Right hindlimb (tissue), 1 donor: ENCODE measurements around the gene TBC1D5.

ENCODE experiments used
- DNase-seq: peaks from one replicate; pipeline ENCODE4 v3.0.0-alpha.2; 2018

Gene TBC1D5

DNA sequence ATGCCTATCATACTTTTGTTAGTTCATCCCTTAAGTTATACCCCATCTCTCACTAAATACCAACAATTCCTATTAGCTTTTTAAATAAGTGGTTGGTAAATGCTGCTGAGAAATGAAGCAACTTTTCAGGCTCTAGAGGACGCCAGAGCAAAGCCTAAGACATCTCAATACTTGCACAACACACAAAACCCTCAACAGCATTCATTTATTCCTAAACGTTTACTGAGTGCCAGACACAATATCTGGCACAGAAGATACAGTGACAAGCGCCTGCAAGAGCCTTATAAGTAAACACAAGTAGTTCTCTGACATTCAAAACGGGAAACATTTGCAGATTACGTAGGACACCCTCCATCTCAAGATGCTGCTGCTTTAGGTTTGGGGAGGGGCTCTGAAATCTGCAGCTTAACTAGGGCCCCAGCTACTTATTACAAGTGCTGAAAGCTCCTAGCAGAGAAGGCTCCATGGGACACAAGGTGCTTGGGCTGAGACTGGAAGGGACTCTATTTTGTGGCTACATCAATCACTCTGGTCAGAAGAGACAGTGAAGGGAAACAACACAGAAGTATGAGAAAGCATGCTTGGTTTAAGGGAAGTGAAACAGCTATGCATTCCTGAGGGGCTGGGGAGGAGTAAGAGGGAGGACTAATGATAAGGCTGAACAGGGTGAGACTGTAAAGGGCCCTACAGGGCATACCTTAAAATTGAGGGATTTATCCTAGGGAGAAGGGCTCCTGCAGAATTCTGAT, 546.4 kb downstream of the TBC1D5 start:
- no peak for DNase-seq

GRCh38 chr3:17195192-17195611, 547.2 kb downstream of the TBC1D5 start:
- peak; percentile 47 for DNase-seq

GRCh38 chr3:17194116-17194515, 548.3 kb downstream of the TBC1D5 start:
- no peak for DNase-seq

GRCh38 chr3:17192995-17193394, 549.4 kb downstream of the TBC1D5 start:
- no peak for DNase-seq

GRCh38 chr3:17190353-17191078, 551.9 kb downstream of the TBC1D5 start:
- no peak for DNase-seq

GRCh38 chr3:17188378-17188777, 554.1 kb downstream of the TBC1D5 start:
- DNase-seq: no peak

DNA sequence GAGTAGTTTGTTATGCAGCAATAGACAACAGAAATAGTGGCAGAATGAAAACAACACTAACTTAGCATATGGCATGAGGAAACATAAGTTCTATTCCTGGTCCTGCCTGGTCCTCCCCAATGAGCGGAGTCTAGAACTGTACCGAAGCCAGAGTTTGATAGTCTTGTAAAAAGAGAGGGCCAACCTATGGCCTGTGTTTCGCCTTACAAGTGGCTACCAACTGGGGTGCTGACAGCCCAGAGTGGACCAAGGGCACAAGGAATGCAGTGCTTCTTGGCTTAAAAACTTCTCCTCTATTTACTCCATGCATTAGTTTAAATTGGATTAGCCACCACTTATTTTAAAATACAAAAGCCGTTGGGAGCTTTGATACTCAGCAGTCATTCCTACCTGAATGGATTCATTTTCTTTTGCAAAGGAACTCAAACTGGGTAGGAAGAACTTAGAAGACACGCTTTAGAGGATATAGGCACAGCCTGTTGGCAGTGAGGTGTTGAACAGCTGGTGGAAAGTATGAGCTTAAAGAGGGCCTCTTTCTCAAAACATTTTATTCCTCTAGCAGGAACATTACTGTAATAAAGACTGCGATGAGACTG, 554.7 kb downstream of the TBC1D5 start:
- DNase-seq: no peak

- DNase-seq: no peak
Observed at GRCh38 chr3:17183951-17184550, 558.4 kb downstream of the TBC1D5 start.

GRCh38 chr3:17182166-17182565, 560.3 kb downstream of the TBC1D5 start:
- no peak for DNase-seq

- no peak for DNase-seq
Observed at GRCh38 chr3:17181413-17181907, 561.0 kb downstream of the TBC1D5 start.

DNA sequence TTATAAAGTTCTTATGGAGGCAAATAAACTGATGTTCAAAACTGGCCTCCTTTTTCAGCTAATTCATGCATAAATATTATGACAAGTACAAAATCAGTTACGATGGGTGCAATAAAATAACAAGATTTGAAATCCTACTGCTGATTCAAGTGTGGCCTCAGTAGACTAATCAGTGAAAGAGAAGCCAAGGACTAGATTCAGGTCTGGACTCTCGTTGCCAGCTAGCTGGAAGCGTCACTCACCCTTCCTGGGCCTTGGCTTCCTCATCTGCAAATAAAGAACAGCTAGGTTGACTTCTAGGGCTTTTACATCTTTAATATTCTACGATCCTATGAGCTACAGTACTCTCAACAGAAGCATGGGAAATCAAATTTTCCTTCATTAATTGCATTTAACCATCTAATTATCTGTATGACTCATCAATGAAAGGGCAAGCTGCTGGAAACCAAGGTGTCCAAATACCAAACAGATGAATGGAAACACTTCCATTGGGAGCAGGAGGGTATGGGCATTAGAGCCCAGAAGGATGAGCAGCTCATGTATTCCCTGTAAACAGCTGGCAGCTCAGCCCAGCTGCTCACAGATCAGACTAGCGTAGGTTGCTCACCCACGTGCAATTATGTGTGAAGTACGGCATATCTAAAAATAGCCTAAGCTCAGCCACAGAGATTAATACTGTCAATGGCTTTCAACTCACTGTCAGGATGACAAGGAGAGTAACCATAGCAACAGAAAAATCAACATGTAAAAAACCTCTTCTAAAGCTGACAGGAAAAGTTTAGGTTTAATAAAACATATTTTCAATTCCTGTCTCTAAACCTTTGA, 562.8 kb downstream of the TBC1D5 start:
- no peak for DNase-seq

DNA sequence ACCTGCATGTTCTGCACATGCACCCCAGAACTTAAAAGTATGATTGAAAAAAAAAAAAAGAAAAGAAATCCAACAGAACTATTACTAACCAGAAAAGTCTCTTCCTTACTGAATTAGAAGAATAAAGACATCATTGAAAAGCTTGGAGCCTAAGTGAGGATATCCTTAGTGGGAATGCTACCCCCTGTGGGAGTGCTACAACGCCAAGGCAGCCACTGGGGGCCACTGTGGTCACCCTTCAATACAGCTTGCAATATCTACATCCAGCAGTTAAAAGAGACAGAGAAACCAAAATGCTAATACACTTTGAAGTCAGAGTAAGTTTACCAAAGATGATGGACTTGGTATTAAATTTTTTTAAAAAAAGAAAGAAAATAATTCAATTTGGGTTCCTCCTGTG, 565.7 kb downstream of the TBC1D5 start:
- no peak for DNase-seq

DNA sequence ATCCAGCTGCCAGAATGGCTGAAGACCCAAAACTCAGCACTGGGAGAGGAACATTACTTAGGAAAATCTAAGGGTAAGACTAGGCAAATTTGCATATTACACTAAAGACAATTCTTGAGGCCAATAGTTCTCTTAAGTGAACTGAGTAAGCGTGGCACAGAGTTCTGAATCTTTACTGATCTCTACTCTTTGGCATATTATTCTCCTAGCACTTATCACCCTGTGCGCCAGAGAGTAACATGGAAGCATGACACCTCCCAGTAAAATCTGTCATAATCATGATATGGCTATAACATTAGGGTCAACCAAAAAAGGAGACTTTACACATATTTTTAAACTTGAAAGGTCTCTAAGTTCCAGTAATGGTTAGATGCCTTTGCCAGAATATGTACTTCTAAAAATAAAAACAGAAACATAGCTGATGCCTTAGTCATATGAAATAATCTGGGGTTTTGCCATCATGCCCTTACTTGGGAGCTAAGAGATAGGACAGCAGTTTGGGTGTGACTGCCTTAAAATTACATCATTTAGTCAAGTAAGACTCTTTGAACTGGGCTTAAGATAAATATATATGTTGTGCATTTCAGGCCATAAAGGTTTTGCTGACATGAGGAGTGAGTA, 567.1 kb downstream of the TBC1D5 start:
- DNase-seq: no peak

GRCh38 chr3:17166369-17166768, 576.1 kb downstream of the TBC1D5 start:
- DNase-seq: no peak

- DNase-seq: no peak
Observed at GRCh38 chr3:17162116-17162515, 580.3 kb downstream of the TBC1D5 start.

DNA sequence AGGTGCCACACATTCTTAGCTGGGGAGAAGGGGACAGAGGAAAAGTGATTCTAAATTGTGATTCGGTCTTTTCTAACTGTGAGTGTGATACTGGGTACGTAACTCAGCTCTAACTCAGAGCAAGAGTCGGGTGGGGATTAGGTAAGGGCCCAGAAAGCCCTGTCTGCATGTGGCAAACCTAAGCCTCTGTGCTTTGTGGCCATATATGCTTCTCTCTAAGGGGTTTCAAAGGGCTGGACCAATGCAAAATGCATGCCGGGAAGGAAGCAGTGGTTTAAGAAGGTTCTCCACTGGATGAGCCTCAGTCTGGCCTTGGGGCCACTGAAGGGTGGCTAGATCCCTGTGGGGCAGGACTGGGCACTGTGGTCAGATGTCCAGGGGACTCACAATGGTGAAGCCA, 581.8 kb downstream of the TBC1D5 start:
- DNase-seq: no peak

- no peak for DNase-seq
Observed at GRCh38 chr3:17158941-17159682, 583.3 kb downstream of the TBC1D5 start.

GRCh38 chr3:17157713-17158112, 584.7 kb downstream of the TBC1D5 start:
- peak; percentile 4 for DNase-seq

DNA sequence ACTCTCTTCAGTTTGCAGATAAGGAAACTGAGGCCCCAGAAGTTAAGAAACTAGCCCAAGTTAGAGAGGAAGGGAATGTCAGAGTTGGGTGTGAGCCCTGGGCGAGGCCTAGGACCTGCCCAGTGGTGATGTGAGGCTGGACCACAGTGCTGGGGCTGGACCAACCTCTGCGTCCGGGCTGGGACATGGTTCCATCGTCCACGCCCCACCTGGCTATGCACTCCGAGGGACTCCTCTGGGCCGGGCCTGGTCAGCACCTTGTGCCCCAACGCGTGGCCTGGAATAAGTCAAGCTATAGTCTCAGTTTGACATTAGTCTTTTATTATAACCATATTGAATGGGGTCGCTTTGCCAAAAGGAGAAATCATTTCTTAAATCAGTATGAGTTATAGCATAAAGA, 585.6 kb downstream of the TBC1D5 start:
- DNase-seq: peak; percentile 8

- DNase-seq: peak; percentile 5
Observed at GRCh38 chr3:17155951-17156350, 586.5 kb downstream of the TBC1D5 start.

- DNase-seq: peak; percentile 16
Observed at GRCh38 chr3:17154941-17155340, 587.5 kb downstream of the TBC1D5 start.
